ENCODE results near the gene POLDIP3. TPM values are rescaled to one million over a fixed set of nuclear protein-coding genes. Genes with fewer than 3 reads are reported as not detected.
"Not testable (repeated sequence)": the region's sequence is repeated elsewhere in the genome, so short reads cannot be mapped to it uniquely, and the experiment has no call there.

The POLDIP3 gene
- total RNA-seq, 4 donors from 2014 or later: 25.9 to 73.3 (median 39.2) TPM

DNA sequence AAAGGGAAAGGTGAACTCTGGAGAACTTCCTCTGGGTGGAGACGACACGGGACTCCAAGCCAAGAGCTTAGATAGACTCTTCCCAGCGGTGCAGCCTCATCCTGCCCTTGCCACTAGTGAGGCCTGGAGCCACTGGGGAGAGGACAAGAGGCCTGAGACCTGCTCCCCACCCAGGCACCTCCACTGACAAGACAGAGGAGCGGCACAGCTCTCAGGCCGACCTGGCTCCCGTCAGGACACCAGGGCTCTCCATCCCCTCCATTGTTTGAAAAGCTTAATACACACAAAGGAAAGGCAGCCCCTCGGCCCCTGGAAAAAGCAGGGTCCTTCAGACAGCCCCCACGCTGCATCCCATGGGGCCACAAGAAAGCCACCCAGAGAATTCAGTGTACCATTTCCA lies 29.6 kb downstream of the POLDIP3 start:
- H3K27ac ChIP-seq: no peak overlapping the region
- no peaks in the 10 kb centered on the region for H3K9me3 ChIP-seq
- TF ChIP-seq, protein P1, sequence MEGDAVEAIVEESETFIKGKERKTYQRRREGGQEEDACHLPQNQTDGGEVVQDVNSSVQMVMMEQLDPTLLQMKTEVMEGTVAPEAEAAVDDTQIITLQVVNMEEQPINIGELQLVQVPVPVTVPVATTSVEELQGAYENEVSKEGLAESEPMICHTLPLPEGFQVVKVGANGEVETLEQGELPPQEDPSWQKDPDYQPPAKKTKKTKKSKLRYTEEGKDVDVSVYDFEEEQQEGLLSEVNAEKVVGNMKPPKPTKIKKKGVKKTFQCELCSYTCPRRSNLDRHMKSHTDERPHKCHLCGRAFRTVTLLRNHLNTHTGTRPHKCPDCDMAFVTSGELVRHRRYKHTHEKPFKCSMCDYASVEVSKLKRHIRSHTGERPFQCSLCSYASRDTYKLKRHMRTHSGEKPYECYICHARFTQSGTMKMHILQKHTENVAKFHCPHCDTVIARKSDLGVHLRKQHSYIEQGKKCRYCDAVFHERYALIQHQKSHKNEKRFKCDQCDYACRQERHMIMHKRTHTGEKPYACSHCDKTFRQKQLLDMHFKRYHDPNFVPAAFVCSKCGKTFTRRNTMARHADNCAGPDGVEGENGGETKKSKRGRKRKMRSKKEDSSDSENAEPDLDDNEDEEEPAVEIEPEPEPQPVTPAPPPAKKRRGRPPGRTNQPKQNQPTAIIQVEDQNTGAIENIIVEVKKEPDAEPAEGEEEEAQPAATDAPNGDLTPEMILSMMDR (IDR thresholded peaks at IDR 0.05): no peak
- TF ChIP-seq POLR2A (IDR thresholded peaks at IDR 0.05): no peak
- peaks cover 0 to 2% of the 10 kb centered on the region in 2 donors for H3K36me3 ChIP-seq
- H3K27me3 ChIP-seq: no peaks in the 10 kb centered on the region
- intact Hi-C loops (cut with DNase I; ENCODE audit: low total_unique reads): no loop called here
- no peak overlapping the region for H3K4me3 ChIP-seq
- DNase-seq: no peak
- no peaks in the 10 kb centered on the region for H3K4me1 ChIP-seq

DNA sequence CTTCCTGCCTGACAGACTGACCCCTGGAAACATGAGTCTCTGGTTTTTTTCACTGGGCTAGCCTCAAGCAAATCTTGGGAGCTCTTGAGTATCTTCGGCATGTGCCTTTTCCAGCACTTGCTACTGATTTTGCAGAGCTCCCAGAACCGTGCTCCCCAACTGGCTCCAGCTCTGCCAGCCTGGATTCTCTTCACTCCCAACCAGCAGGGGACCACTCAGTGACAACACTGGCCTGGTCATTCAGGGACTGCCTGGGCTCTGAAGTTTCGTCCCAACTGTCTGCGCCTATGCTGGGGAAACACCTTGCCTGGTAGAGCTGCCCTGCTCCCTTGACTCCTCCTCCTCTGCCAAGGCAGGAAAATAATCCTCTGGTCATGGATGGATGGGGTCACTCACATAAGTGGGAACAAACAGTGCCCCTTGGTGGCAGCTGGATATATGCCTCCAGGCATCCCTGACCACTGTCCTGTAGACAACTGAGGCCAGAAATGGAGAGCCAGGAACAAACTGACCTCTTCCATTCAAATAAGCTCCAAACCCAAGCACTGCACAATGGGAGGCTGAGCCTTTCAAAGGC lies 30.2 kb downstream of the POLDIP3 start:
- no peak overlapping the region for H3K27ac ChIP-seq
- no peaks in the 10 kb centered on the region for H3K27me3 ChIP-seq
- no peaks in the 10 kb centered on the region for H3K4me1 ChIP-seq
- no peaks in the 10 kb centered on the region for H3K9me3 ChIP-seq
- no peak overlapping the region for H3K4me3 ChIP-seq
- intact Hi-C loops (cut with DNase I; ENCODE audit: low total_unique reads): no loop called here
- DNase-seq: no peak
- H3K36me3 ChIP-seq: peaks cover 0 to 2% of the 10 kb centered on the region in 2 donors
- no peak for TF ChIP-seq POLR2A (IDR thresholded peaks at IDR 0.05)
- TF ChIP-seq, protein P1 (IDR thresholded peaks at IDR 0.05): peak in 1 of 4 experiments; percentile 16

GRCh38 chr22:42582987-42583386 lies 31.7 kb downstream of the POLDIP3 start:
- TF ChIP-seq, protein P1 (IDR thresholded peaks at IDR 0.05): no peak
- no peak for TF ChIP-seq POLR2A (IDR thresholded peaks at IDR 0.05)
- Histone ChIP-seq H3K4me3 (no peak overlapping the region), H3K27ac (no peak overlapping the region), H3K36me3 (peaks cover 0 to 2% of the 10 kb centered on the region in 2 donors), H3K27me3 (no peaks in the 10 kb centered on the region), H3K4me1 (no peaks in the 10 kb centered on the region), H3K9me3 (no peaks in the 10 kb centered on the region)
- DNase-seq: no peak
- intact Hi-C loops (cut with DNase I; ENCODE audit: low total_unique reads): no loop called here

DNA sequence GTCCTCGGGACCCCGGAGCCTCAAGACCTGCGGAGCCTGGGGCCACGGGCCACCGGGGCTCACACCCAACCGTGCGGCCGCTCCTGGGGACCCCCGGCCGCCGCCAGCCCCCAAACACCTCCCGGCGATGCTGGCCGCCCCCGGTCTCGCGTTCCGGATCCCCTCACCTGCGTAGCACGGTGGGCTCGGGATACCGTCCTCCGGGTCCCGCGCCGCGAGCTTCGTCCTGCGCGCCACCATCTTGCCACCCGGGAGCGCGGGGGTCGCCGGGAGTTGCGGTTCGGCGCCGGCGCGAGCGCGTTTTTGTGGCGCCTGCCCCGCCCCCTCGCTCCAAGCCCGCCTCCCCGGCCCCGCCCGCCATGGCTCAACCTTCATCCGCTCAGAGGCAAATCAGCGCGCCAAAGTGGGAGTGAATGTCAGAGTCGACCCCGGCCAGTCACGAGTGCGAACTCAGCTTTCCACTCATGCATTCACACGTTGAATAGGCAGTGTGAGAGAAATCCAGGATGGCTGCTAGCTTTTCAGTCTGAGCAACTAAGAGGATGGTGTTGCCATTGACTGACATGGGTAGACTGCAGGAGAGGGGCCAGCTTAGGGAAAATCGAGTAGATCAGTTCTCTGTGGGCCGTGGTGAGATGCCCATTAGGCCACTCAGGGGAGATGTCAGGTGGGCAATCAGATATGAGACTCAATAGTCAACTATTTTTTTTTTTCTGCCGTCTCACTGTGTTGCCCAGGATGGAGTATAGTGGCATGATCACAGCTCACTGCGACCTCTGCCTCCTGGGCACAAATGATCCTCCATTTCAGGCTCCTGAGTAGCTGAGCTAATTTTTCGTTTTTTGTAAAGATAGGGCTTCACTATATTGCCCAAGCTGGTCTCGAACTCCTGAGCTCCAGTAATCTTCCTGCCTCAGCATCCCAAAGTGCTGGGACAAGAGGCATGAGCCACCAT lies 32.6 kb downstream of the POLDIP3 start:
- peak overlapping the region; percentile 58 to 91 for H3K4me3 ChIP-seq
- intact Hi-C loops (cut with DNase I; ENCODE audit: low total_unique reads): no loop called here
- peak; percentile 75 to 82 for DNase-seq
- TF ChIP-seq POLR2A (IDR thresholded peaks at IDR 0.05): peak; percentile 24 to 56
- TF ChIP-seq, protein P1 (IDR thresholded peaks at IDR 0.05): no peak
- H3K9me3 ChIP-seq: no peaks in the 10 kb centered on the region
- H3K27me3 ChIP-seq: no peaks in the 10 kb centered on the region
- peak overlapping the region; percentile 72 to 79 for H3K27ac ChIP-seq
- H3K36me3 ChIP-seq: peaks cover 0 to under 1% of the 10 kb centered on the region in 2 donors
- no peaks in the 10 kb centered on the region for H3K4me1 ChIP-seq

DNA sequence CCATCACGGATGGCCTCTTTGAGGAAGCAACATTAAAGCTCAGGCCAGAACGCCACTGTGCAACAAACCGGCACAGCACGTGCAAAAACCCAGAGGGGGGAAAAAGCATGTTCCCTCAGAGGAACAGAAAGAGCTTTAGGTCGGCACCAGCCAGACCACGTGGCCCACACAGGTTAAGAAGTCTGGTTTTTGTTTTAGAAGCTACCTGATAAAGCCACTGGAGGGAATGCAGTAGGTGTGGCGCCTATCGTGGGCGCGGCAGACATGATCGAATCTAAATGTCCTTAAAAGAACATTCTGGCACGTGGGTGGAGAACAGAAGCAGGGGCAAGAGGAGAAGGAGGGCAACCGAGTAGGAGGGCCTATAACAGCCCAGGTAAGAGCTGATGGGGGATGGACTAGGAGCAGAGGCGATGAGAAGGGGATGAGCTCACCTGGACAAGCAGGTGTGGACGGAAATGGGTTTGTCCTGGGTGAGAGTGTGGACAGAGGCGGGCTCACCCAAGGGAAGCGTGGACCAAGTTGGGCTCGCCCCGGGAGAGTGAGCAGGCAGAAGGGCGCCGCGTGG lies 33.4 kb downstream of the POLDIP3 start:
- peak overlapping the region; percentile 72 to 79 for H3K27ac ChIP-seq
- intact Hi-C loops (cut with DNase I; ENCODE audit: low total_unique reads); H3K4me1 ChIP-seq; H3K9me3 ChIP-seq; H3K36me3 ChIP-seq; DNase-seq; H3K27me3 ChIP-seq: not testable (repeated sequence)
- H3K4me3 ChIP-seq: peak overlapping the region; percentile 58 to 91

- H3K27ac ChIP-seq; H3K27me3 ChIP-seq; H3K4me1 ChIP-seq; intact Hi-C loops (cut with DNase I; ENCODE audit: low total_unique reads); H3K36me3 ChIP-seq; H3K4me3 ChIP-seq; H3K9me3 ChIP-seq; DNase-seq: not testable (repeated sequence)
These were observed 34.6 kb downstream of the POLDIP3 start for GRCh38 chr22:42580040-42580439.
